HepG2 (cell line): ENCODE measurements around the gene PDLIM5. TPM values are rescaled to one million over a fixed set of nuclear protein-coding genes. Genes with fewer than 3 reads are reported as not detected.

ENCODE experiments used
- ATAC-seq: fragments of 200-7000 bp; cut with Tn5 transposase; 3 replicates; pipeline ENCODE4 v1.9.1; 2020; ENCODE audit warnings: mild to moderate bottlenecking, moderate library complexity
- BruUV-seq: library from RNA; stranded (reverse); fragments of 400-500 nt; replicated peaks from 2 replicates; lab custom pipeline; 2021; lab: Mats Ljungman, UMichigan
- CTCF ChIA-PET: fragments of 300-600 bp; formaldehyde crosslinking; extraction: SDS; loops from one replicate; lab custom pipeline; 2021; ENCODE audit warnings: low total read pairs, inconsistent platforms, low intra/inter-chr PET ratio; lab: Yijun Ruan, JAX
- POLR2A ChIA-PET: fragments of 350-600 bp; sonication (Branson Sonifier 250); formaldehyde crosslinking; loops from one replicate; lab custom pipeline; 2020; ENCODE audit warnings: antibody characterized with exemption, inconsistent platforms; lab: Yijun Ruan, JAX
- DNase-seq: peaks from one replicate; pipeline ENCODE4 v3.0.0-alpha.2; 2015; ENCODE audit warnings: low spot score
- FAIRE-seq: peaks from 3 replicates; lab custom pipeline; 2011; peaks lifted over from hg19 to GRCh38; lab: Jason Lieb, UNC
- H2AFZ ChIP-seq: one replicate; pipeline ENCODE4 v1.6.1; 2011; ENCODE audit warnings: low read length, inconsistent platforms
- H3K27ac ChIP-seq: fragments of 300-600 bp; 3 replicates; pipeline ENCODE4 v1.8.0; 2011; ENCODE audit warnings: mixed run types, mild to moderate bottlenecking, mixed read lengths, low read length, inconsistent platforms; ENCODE audit not compliant: insufficient read depth; ENCODE audit errors: extremely low read length
- H3K27me3 ChIP-seq, 2 experiments: fragments of 200-600 bp in 1 of 2; 2 replicates in 1 of 2; 3 replicates in 1 of 2; pipeline versions ENCODE4 v1.6.0 to v1.8.0; 2011; ENCODE audit warnings: low read length in 2 of 2, mild to moderate bottlenecking in 2 of 2, moderate library complexity in 2 of 2, inconsistent platforms in 1 of 2; ENCODE audit not compliant: insufficient read depth in 2 of 2, control insufficient read depth in 1 of 2
- H3K36me3 ChIP-seq, 2 experiments: fragments of 200-600 bp in 1 of 2; replicated peaks in 1 of 2; 2 replicates in 1 of 2; 3 replicates in 1 of 2; pipeline versions ENCODE4 v1.5.1 to v1.8.0; 2011; ENCODE audit warnings: low read length in 2 of 2, inconsistent platforms in 1 of 2; ENCODE audit not compliant: insufficient read depth in 2 of 2, control insufficient read depth in 1 of 2
- H3K4me1 ChIP-seq: 2 replicates; pipeline ENCODE4 v1.5.1; 2012; ENCODE audit warnings: low read length, inconsistent platforms; ENCODE audit not compliant: insufficient read depth
- H3K4me2 ChIP-seq: 2 replicates; pipeline ENCODE4 v1.6.0; 2011; ENCODE audit warnings: low read depth, low read length, inconsistent platforms
- H3K4me3 ChIP-seq, 3 experiments: fragments of 200-600 bp in 1 of 3; sonication (generic), shearing (Covaris generic) in 1 of 3; replicated peaks in 1 of 3; 2 replicates each; pipeline ENCODE4 v1.5.1; 2011 to 2016; ENCODE audit warnings: low read length in 3 of 3, inconsistent platforms in 2 of 3, low read depth in 2 of 3, mild to moderate bottlenecking in 2 of 3, control low read depth in 1 of 3, mixed read lengths in 1 of 3; ENCODE audit not compliant: insufficient read depth in 1 of 3
- H3K79me2 ChIP-seq: one replicate; pipeline ENCODE4 v1.6.1; 2011; ENCODE audit warnings: low read length, inconsistent platforms; ENCODE audit not compliant: insufficient read depth
- H3K9ac ChIP-seq: 2 replicates; pipeline ENCODE4 v1.6.0; 2011; ENCODE audit warnings: mild to moderate bottlenecking, low read depth, low read length, inconsistent platforms; ENCODE audit not compliant: insufficient read depth
- H3K9me3 ChIP-seq: 2 replicates; pipeline ENCODE4 v1.5.1; 2012; ENCODE audit warnings: mild to moderate bottlenecking, low read length
- H4K20me1 ChIP-seq: 2 replicates; pipeline ENCODE4 v1.6.0; 2011; ENCODE audit warnings: inconsistent platforms, mild to moderate bottlenecking, low read length, moderate library complexity; ENCODE audit not compliant: insufficient read depth
- GLI4 ChIP-seq: sonication (generic); formaldehyde crosslinking; IDR thresholded peaks from 2 replicates; pipeline ENCODE4 v1.5.1; 2020; ENCODE audit warnings: missing genetic modification reagents, mild to moderate bottlenecking, moderate library complexity, borderline replicate concordance
- MZF1 ChIP-seq: sonication (generic); formaldehyde crosslinking; IDR thresholded peaks from 2 replicates; pipeline ENCODE4 v1.8.1; 2023; ENCODE audit warnings: mild to moderate bottlenecking, missing genetic modification reagents, borderline replicate concordance
- NBN ChIP-seq: fragments of 450-650 bp; conservative IDR thresholded peaks from 2 replicates; pipeline ENCODE4 v1.6.1; 2017
- NFIC ChIP-seq: IDR thresholded peaks from 2 replicates; pipeline ENCODE4 v1.6.1; 2012; ENCODE audit warnings: mild to moderate bottlenecking, low read length, inconsistent platforms
- NRL ChIP-seq: sonication (generic); formaldehyde crosslinking; IDR thresholded peaks from 2 replicates; pipeline ENCODE4 v1.5.0; 2020; ENCODE audit warnings: missing genetic modification reagents, mild to moderate bottlenecking, moderate library complexity, borderline replicate concordance
- SMYD3 ChIP-seq: sonication (generic); formaldehyde crosslinking; IDR thresholded peaks from 2 replicates; pipeline ENCODE4 v1.8.1; 2023; ENCODE audit warnings: mild to moderate bottlenecking, missing genetic modification reagents
- ZMAT3 ChIP-seq: sonication (generic); formaldehyde crosslinking; conservative IDR thresholded peaks from 2 replicates; pipeline ENCODE4 v1.7.0; 2021; ENCODE audit warnings: missing genetic modification reagents
- ZNF20 ChIP-seq: sonication (generic); formaldehyde crosslinking; IDR thresholded peaks from 2 replicates; pipeline ENCODE4 v1.4.0; 2020; ENCODE audit warnings: mild to moderate bottlenecking, moderate library complexity, missing genetic modification reagents
- ZNF205 ChIP-seq: IDR thresholded peaks from 2 replicates; pipeline ENCODE4 v1.6.1; 2018; ENCODE audit warnings: missing biosample characterization, missing genetic modification reagents
- ZNF530 ChIP-seq: sonication (generic); formaldehyde crosslinking; IDR thresholded peaks from 2 replicates; pipeline ENCODE4 v1.5.0; 2020; ENCODE audit warnings: low read depth, mild to moderate bottlenecking, missing genetic modification reagents
- ZNF572 ChIP-seq: sonication (generic); formaldehyde crosslinking; IDR thresholded peaks from 2 replicates; pipeline ENCODE4 v1.5.1; 2020; ENCODE audit warnings: mild to moderate bottlenecking, missing genetic modification reagents
- ZNF75D ChIP-seq: sonication (generic); formaldehyde crosslinking; IDR thresholded peaks from 2 replicates; pipeline ENCODE4 v1.8.1; 2023; ENCODE audit warnings: missing genetic modification reagents, mild to moderate bottlenecking, borderline replicate concordance
- WGBS: methylation state at CpG from one replicate; pipeline ENCODE4 v1.1.6; 2017; ENCODE audit warnings: low lambda C conversion rate; 5-methylcytosine and 5-hydroxymethylcytosine counted together
- in situ Hi-C: cut with HindIII; loops from 2 replicates; pipeline ENCODE4 v1.10.0; 2017; ENCODE audit warnings: low pct_unique_long_range_greater_than_20kb; ENCODE audit not compliant: extremely low pct_ligation_motif_present
- intact Hi-C: fragments of 100-400 bp; cut with micrococcal nuclease; formaldehyde crosslinking; loops from one replicate; pipeline ENCODE4 v1.10.0; 2022; ENCODE audit not compliant: unreplicated experiment
- polyA plus RNA-seq, 8 experiments: library from polyadenylated mRNA; depleted of rRNA in 3 of 8; stranded (reverse) in 7 of 8; unstranded in 1 of 8; fragments of >200 nt; fragmentation: Illumina TruSeq in 4 of 8; extraction: Trizol in 4 of 8; gene quantifications; 2 replicates each; pipeline versions ENCODE4 v1.2.1 to v1.2.3, GENCODE V29; 2011 to 2016; ENCODE audit warnings: low read depth in 4 of 8, missing spikeins in 1 of 8, mixed read lengths in 1 of 8; ENCODE audit not compliant: insufficient read depth in 1 of 8
- total RNA-seq, 5 experiments: library from RNA; depleted of rRNA; stranded (reverse); fragments of >200 nt; fragmentation: Illumina TruSeq; extraction: Trizol; gene quantifications; 2 replicates each; pipeline ENCODE4 v1.2.3, GENCODE V29; 2016; ENCODE audit warnings: low read depth in 1 of 5
- TF ChIP-seq, protein P1 (sequence below): sonication (generic); formaldehyde crosslinking; IDR thresholded peaks from 2 replicates; pipeline ENCODE4 v1.4.0; 2020; ENCODE audit warnings: missing genetic modification reagents

The PDLIM5 gene
- total and polyA plus RNA-seq, 2 of the 13 experiments (the other 11 are each of a cell fraction or from before 2014, with no cell fraction given) = 52.8 to 119 TPM

DNA sequence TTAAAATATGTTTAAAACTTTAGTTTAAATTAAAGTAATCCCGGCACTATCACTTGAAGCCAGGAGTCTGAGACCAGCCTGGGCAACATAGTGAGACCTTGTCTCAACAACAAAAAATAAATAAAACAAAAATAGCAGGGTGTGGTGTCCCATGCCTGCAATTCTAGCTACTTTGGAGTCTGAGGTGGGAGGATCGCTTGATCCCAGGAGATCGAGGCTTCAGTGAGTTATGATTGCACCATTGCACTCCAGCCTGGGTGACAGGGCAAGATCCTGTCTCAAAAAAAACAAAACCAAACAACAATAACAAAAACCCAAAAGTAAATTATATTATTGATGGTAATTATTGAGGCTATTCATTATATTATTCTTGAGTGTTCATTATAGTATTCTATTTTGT lies 9.9 kb upstream of the PDLIM5 start:
- WGBS = 60% methylated on average over 3 of the region's 3 CpGs
- H4K20me1 ChIP-seq = no peaks in the 10 kb centered on the region
- H3K4me1 ChIP-seq = peaks cover 17% of the 10 kb centered on the region
- H3K27me3 ChIP-seq = no peaks in the 10 kb centered on the region
- H3K4me3 ChIP-seq = no peak overlapping the region
- ATAC-seq = no peak
- DNase-seq = no peak
- no peaks in the 10 kb centered on the region for H3K36me3 ChIP-seq
- ChIA-PET CTCF (no interaction called here), POLR2A (interaction anchor here (1.5 to 1.6 kb wide), 2 partner anchors 9 to 11 kb away, joined by 3 to 8 read pairs; no protein-coding TSS in a partner anchor)
- no peak for TF ChIP-seq SMYD3 (CRISPR knock-in tag)
- TF ChIP-seq, protein P1, sequence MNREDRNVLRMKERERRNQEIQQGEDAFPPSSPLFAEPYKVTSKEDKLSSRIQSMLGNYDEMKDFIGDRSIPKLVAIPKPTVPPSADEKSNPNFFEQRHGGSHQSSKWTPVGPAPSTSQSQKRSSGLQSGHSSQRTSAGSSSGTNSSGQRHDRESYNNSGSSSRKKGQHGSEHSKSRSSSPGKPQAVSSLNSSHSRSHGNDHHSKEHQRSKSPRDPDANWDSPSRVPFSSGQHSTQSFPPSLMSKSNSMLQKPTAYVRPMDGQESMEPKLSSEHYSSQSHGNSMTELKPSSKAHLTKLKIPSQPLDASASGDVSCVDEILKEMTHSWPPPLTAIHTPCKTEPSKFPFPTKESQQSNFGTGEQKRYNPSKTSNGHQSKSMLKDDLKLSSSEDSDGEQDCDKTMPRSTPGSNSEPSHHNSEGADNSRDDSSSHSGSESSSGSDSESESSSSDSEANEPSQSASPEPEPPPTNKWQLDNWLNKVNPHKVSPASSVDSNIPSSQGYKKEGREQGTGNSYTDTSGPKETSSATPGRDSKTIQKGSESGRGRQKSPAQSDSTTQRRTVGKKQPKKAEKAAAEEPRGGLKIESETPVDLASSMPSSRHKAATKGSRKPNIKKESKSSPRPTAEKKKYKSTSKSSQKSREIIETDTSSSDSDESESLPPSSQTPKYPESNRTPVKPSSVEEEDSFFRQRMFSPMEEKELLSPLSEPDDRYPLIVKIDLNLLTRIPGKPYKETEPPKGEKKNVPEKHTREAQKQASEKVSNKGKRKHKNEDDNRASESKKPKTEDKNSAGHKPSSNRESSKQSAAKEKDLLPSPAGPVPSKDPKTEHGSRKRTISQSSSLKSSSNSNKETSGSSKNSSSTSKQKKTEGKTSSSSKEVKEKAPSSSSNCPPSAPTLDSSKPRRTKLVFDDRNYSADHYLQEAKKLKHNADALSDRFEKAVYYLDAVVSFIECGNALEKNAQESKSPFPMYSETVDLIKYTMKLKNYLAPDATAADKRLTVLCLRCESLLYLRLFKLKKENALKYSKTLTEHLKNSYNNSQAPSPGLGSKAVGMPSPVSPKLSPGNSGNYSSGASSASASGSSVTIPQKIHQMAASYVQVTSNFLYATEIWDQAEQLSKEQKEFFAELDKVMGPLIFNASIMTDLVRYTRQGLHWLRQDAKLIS (CRISPR knock-in tag) = no peak
- TF ChIP-seq ZNF572 (CRISPR knock-in tag) = no peak
- no peak for TF ChIP-seq ZMAT3 (CRISPR knock-in tag)
- TF ChIP-seq NFIC = no peak
- no peak for TF ChIP-seq NRL (CRISPR knock-in tag)
- no peak for TF ChIP-seq MZF1 (CRISPR knock-in tag)
- no peak for TF ChIP-seq GLI4 (CRISPR knock-in tag)
- TF ChIP-seq NBN = no peak
- no peak for TF ChIP-seq ZNF530 (CRISPR knock-in tag)
- no peak for TF ChIP-seq ZNF20 (CRISPR knock-in tag)
- no peak for TF ChIP-seq ZNF75D (CRISPR knock-in tag)
- TF ChIP-seq ZNF205 (CRISPR knock-in tag) = no peak
- H3K9ac ChIP-seq = no peak overlapping the region
- H3K27ac ChIP-seq = no peak overlapping the region
- H2AFZ ChIP-seq = no peak overlapping the region
- no peak overlapping the region for H3K4me2 ChIP-seq
- no TSS peak for BruUV-seq
- no peaks in the 10 kb centered on the region for H3K79me2 ChIP-seq
- FAIRE-seq = no peak
- no peaks in the 10 kb centered on the region for H3K9me3 ChIP-seq
- in situ Hi-C loops = no loop called here
- intact Hi-C loops = no loop called here
